SU-DHL-6 (cell line): ENCODE results near the gene CSTF2.

ENCODE experiments used
- CTCF ChIP-seq: fragments of 200-600 bp; sonication (generic); IDR thresholded peaks from one replicate; pipeline ENCODE4 v1.5.1; 2017; ENCODE audit warnings: antibody characterized with exemption, mild to moderate bottlenecking, low read length, moderate library complexity; ENCODE audit not compliant: insufficient read depth, poor library complexity, severe bottlenecking
- EZH2phosphoT487 ChIP-seq: fragments of 200-600 bp; sonication (generic), shearing (Covaris generic); conservative IDR thresholded peaks from 2 replicates; pipeline ENCODE4 v1.6.1; 2018; ENCODE audit warnings: mild to moderate bottlenecking, antibody characterized with exemption, low read length, moderate library complexity, mixed read lengths

GRCh38 chrX:100874325-100874724, 54.1 kb downstream of the CSTF2 start, which contains the start of gene NOX1:
- TF ChIP-seq CTCF (no peak), EZH2phosphoT487 (no peak)
